Measurements from ENCODE around the gene HOXC9.

The HOXC9 gene

DNA sequence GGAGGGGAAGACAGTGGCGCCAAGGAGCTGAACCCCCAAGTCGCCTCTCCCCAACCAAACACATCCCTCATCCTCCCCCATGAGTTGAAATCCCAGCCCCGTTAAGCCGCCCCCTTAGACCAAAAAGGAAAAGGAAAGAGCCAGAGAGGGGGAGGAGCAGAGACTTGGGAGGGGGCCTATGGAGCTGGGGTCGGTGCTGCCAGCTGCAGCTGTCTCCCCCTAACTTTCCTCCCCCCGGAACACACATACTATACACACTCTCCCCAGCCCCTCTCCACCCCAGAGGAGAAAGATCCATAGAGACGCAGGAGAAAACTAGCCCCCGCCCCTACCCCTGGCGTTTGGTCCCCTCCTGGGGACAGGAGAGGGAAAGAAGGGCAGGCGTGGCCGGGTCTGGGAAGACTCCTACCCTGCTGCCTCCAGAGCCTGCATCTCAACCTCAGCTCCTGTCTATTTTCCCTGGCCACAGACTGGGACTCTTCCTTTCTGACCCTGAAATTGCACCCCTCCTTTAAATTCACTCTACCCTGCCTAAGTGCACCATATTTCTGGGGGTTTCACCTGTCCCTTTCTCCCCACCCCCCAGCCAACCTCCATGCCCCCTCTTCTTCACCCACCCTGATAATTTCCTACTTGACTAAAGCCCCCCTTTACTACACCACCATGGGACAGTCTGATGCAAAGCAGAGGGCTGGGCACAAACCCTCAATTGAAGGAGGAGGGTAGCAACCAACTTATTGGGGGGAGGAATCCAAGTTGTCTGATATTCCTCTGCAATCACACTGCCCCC lies 1.7 kb upstream of the HOXC9 start:
- no peak overlapping the region for H3K4me3 ChIP-seq (ENCODE audit: low read depth, low read length)

DNA sequence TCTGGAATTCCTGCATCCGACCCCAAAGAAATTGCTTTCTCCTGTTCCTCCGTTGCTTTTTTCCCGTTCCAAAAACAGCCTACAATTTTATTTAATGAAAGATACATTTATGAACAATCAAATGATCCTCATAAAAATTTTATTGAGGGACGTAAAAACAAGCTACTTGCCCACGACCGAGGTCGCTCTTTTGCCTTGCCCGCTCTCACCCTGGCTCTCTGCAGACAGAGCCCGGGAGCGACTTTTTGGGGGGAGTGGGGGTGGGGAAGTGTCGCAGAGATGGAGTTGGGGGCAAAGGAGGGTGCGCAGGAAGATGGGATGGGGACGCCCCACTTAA lies 1.1 kb upstream of the HOXC9 start:
- no peaks in the 10 kb centered on the region for H3K36me3 ChIP-seq (ENCODE audit: insufficient read depth, low read length)
- H2AFZ ChIP-seq (ENCODE audit: low read length, unreplicated experiment): no peak overlapping the region
- H3K4me3 ChIP-seq (ENCODE audit: low read depth, low read length): peak overlapping the region; percentile 84
- H3K79me2 ChIP-seq (ENCODE audit: control insufficient read depth, insufficient read depth, low read length, unreplicated experiment): peaks cover 3% of the 10 kb centered on the region
- H3K4me1 ChIP-seq (ENCODE audit: control insufficient read depth, insufficient read depth, low read length, unreplicated experiment): peaks cover 2% of the 10 kb centered on the region
- H3K27ac ChIP-seq (ENCODE audit: low read depth, low read length): no peak overlapping the region
- H3K27me3 ChIP-seq (ENCODE audit: insufficient read depth, low read length): peaks cover 46% of the 10 kb centered on the region

More for the DNA sequence above, 1.7 kb upstream of the HOXC9 start:
- Histone ChIP-seq H2AFZ (ENCODE audit: low read length, unreplicated experiment) (no peak overlapping the region), H3K27ac (ENCODE audit: low read depth, low read length) (no peak overlapping the region), H3K79me2 (ENCODE audit: control insufficient read depth, insufficient read depth, low read length, unreplicated experiment) (peaks cover 3% of the 10 kb centered on the region), H3K36me3 (ENCODE audit: insufficient read depth, low read length) (no peaks in the 10 kb centered on the region), H3K27me3 (ENCODE audit: insufficient read depth, low read length) (peaks cover 52% of the 10 kb centered on the region), H3K4me1 (ENCODE audit: control insufficient read depth, insufficient read depth, low read length, unreplicated experiment) (peaks cover 2% of the 10 kb centered on the region)

DNA sequence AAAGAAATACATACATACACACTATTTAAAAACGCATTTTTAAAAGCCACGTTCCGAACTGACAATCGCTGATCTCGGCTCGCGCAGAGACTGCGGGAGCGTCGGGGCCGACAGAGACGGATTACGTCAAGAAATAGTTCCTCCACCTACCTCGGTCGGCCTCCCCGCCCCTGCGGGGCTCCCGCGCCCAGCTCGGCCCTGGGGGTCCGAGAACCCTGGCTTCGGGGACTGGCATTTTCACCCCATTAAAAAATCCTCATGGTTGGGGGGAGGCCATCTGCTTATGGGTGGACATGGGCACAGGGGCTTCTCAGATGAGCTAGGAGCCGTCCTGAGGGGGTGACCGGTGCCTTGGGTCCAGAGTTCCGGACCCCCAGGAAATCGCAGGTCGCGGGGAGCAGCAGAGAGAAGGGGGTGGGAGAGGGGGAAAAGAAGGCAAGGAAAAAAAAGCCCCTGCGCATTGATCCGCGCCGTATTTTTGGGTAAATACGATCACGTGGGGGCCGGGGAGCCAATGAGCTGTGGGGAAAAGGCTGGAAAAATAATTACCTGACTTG lies 324 bp upstream of the HOXC9 start:
- Histone ChIP-seq H3K4me3 (ENCODE audit: low read depth, low read length) (peak overlapping the region; percentile 84), H2AFZ (ENCODE audit: low read length, unreplicated experiment) (peak overlapping the region; percentile 62), H3K27ac (ENCODE audit: low read depth, low read length) (peak overlapping the region; percentile 37; the same call in 1 of the 2 replicates), H3K79me2 (ENCODE audit: control insufficient read depth, insufficient read depth, low read length, unreplicated experiment) (peaks cover 3% of the 10 kb centered on the region), H3K4me1 (ENCODE audit: control insufficient read depth, insufficient read depth, low read length, unreplicated experiment) (peaks cover 2% of the 10 kb centered on the region), H3K27me3 (ENCODE audit: insufficient read depth, low read length) (peaks cover 39% of the 10 kb centered on the region), H3K36me3 (ENCODE audit: insufficient read depth, low read length) (no peaks in the 10 kb centered on the region)

DNA sequence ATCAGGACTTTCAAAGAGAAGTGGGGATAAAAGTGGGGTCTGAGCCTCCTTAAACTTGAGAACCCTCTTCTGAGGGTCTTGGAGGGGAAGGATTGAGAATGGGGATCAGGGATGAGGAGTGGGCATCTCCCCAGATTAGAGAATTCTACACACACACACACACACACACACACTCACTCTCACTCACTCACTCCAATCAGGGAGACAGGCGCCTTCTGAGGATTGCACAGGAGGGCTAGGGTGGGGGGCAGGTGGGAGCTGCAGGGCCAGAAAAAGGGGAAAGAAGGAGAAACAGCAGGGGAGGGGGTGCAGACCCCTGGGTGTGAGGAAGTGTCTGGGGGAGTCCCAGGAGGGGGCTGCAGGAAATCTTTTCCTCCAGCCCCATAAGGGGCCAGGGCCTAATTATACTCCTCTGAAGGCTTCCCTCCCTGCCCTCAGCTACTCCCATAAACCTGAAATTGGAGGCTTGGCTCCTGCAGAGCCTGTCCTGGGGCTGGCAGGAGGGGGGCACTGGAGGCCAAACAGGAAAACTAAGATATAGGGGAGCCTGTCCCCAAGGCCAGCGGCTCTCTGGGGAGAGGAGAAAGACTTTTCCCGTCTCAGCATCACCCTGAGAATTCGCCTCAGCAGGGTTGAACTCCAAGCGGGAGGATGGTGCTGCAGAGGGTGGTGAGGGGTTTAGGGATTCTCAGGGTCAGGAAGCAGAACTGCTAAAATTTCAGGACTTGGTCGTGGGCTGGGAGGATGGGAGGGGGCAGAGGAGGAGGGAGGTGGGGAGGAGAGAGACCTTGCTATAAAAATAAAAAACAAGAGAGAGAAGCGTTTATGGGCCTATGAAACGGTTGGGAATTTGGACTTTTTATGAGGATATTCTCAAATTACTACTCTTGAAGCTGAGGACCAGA lies 1.6 kb downstream of the HOXC9 start:
- H3K27me3 ChIP-seq (ENCODE audit: insufficient read depth, low read length): peaks cover 25% of the 10 kb centered on the region
- H3K27ac ChIP-seq (ENCODE audit: low read depth, low read length): no peak overlapping the region
- no peaks in the 10 kb centered on the region for H3K36me3 ChIP-seq (ENCODE audit: insufficient read depth, low read length)
- H2AFZ ChIP-seq (ENCODE audit: low read length, unreplicated experiment): no peak overlapping the region
- peaks cover 3% of the 10 kb centered on the region for H3K79me2 ChIP-seq (ENCODE audit: control insufficient read depth, insufficient read depth, low read length, unreplicated experiment)
- peaks cover 6% of the 10 kb centered on the region for H3K4me1 ChIP-seq (ENCODE audit: control insufficient read depth, insufficient read depth, low read length, unreplicated experiment)
- peak overlapping the region; percentile 84 for H3K4me3 ChIP-seq (ENCODE audit: low read depth, low read length)

DNA sequence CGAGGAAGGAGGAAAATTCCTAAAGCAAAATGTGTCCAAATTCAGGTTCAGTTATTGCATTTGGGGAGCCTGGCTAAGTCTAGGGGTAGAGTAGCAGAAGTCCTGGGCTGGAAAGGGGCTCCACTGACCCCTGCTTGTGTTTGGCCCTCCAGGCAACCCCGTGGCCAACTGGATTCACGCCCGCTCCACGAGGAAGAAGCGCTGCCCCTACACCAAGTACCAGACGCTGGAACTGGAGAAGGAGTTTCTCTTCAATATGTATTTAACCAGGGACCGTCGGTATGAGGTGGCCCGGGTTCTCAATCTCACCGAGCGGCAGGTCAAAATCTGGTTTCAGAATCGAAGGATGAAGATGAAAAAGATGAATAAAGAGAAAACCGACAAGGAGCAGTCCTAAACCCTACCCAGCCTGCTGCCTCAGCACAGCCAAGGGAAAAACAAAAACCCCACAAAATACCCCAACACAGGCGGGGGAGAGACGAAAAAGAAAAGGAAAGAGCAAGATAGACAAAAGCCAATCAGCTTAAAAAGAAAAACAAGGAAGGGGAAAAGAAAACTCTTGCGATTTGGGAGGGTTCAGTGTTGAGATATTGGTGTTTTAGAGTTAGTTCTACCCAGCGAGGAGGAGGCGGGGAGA lies 2.4 kb downstream of the HOXC9 start:
- H3K27me3 ChIP-seq (ENCODE audit: insufficient read depth, low read length): peaks cover 22% of the 10 kb centered on the region
- H3K27ac ChIP-seq (ENCODE audit: low read depth, low read length): no peak overlapping the region
- peaks cover 3% of the 10 kb centered on the region for H3K79me2 ChIP-seq (ENCODE audit: control insufficient read depth, insufficient read depth, low read length, unreplicated experiment)
- H3K4me3 ChIP-seq (ENCODE audit: low read depth, low read length): no peak overlapping the region
- no peak overlapping the region for H2AFZ ChIP-seq (ENCODE audit: low read length, unreplicated experiment)
- H3K4me1 ChIP-seq (ENCODE audit: control insufficient read depth, insufficient read depth, low read length, unreplicated experiment): peaks cover 9% of the 10 kb centered on the region
- H3K36me3 ChIP-seq (ENCODE audit: insufficient read depth, low read length): no peaks in the 10 kb centered on the region

DNA sequence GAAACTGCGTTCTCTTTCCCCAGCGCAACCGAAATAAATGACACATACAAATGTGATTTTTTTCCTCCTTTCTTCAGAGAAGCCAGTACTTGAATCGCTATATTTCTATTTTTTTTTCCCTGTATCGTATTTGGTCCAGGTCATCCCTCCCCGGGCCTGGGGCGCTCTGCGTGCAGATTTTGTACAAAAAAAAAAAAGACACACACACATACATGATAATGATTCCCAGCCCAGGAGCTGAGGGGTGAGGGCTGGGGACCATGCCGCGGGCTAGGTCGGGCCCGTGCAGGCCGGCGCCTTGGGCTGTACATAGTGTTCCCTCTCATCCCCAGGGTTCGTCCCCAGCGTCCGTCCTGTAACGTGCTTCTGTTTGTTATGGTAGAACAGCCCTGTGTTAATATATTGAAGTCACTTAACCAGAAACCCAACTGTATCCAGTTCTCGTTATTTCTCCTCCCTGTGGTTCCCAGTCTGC lies 3.0 kb downstream of the HOXC9 start:
- Histone ChIP-seq H3K36me3 (ENCODE audit: insufficient read depth, low read length) (no peaks in the 10 kb centered on the region), H3K4me3 (ENCODE audit: low read depth, low read length) (no peak overlapping the region), H3K27ac (ENCODE audit: low read depth, low read length) (no peak overlapping the region), H2AFZ (ENCODE audit: low read length, unreplicated experiment) (no peak overlapping the region), H3K27me3 (ENCODE audit: insufficient read depth, low read length) (peaks cover 18% of the 10 kb centered on the region), H3K79me2 (ENCODE audit: control insufficient read depth, insufficient read depth, low read length, unreplicated experiment) (peaks cover 3% of the 10 kb centered on the region), H3K4me1 (ENCODE audit: control insufficient read depth, insufficient read depth, low read length, unreplicated experiment) (peaks cover 14% of the 10 kb centered on the region)

DNA sequence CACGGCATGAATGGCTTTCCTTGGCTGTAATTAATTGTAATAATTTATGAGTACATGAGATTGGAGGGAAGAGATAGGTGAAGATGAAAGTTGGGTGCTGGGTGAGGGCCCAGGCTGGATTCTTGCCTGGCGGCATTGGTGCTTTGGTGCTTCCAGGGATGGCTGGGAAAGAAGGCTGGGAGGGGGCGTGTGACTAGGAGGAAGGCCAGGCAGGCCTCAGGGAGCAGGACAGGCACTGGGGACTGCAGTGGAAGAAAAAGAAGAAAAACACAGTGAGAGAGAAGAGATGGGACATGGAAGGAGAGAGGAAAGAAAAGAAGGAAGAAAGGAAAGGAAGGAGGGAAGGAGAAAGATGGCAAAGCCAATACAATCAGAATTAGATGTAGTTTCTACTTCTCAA lies 3.7 kb downstream of the HOXC9 start:
- no peak overlapping the region for H3K27ac ChIP-seq (ENCODE audit: low read depth, low read length)
- peaks cover 3% of the 10 kb centered on the region for H3K79me2 ChIP-seq (ENCODE audit: control insufficient read depth, insufficient read depth, low read length, unreplicated experiment)
- peaks cover 20% of the 10 kb centered on the region for H3K4me1 ChIP-seq (ENCODE audit: control insufficient read depth, insufficient read depth, low read length, unreplicated experiment)
- no peaks in the 10 kb centered on the region for H3K36me3 ChIP-seq (ENCODE audit: insufficient read depth, low read length)
- no peak overlapping the region for H2AFZ ChIP-seq (ENCODE audit: low read length, unreplicated experiment)
- peaks cover 11% of the 10 kb centered on the region for H3K27me3 ChIP-seq (ENCODE audit: insufficient read depth, low read length)
- no peak overlapping the region for H3K4me3 ChIP-seq (ENCODE audit: low read depth, low read length)

DNA sequence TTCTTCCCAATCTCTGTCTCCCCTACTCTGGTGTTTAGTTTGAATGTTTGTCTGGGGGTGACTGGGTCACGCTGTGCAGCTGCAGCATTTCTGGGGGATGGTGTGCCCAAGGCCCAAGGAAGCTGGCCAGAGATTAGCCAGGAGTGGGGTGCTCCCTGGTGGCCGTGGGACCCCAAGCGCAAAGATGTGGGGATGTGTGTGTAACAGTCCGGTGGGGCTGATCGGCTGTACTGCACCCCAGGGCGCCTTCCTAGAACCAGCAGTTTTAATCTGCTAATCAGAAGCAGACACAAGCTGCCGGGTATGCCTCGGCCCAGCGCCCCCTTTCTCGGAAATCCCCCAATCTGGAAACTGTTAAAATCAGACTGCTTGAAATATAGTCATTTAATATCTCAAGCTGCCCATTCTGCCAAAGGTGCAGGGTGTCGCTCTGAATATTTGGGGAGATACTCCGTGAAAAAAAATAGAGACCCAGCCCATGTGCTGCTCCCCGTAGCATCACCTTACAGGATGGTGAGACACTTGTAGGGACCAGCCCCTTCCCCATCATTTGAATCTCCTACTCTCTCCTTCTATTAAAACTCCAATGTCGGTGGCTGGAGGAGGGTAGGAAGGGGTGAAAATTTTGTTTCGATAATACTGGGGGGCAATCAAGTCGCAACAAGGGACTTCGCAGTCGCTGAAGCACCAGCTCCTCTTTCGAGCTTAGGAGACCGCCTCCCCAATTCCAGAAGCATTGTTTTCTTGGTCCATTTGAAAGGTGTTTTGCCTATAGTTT lies 4.3 kb downstream of the HOXC9 start:
- H3K27me3 ChIP-seq (ENCODE audit: insufficient read depth, low read length): peaks cover 6% of the 10 kb centered on the region; the same call in 1 of the 2 replicates
- H3K36me3 ChIP-seq (ENCODE audit: insufficient read depth, low read length): no peaks in the 10 kb centered on the region
- H3K27ac ChIP-seq (ENCODE audit: low read depth, low read length): no peak overlapping the region
- H3K79me2 ChIP-seq (ENCODE audit: control insufficient read depth, insufficient read depth, low read length, unreplicated experiment): peaks cover 3% of the 10 kb centered on the region
- H3K4me3 ChIP-seq (ENCODE audit: low read depth, low read length): no peak overlapping the region; the same call in 1 of the 2 replicates
- peaks cover 20% of the 10 kb centered on the region for H3K4me1 ChIP-seq (ENCODE audit: control insufficient read depth, insufficient read depth, low read length, unreplicated experiment)
- H2AFZ ChIP-seq (ENCODE audit: low read length, unreplicated experiment): no peak overlapping the region

DNA sequence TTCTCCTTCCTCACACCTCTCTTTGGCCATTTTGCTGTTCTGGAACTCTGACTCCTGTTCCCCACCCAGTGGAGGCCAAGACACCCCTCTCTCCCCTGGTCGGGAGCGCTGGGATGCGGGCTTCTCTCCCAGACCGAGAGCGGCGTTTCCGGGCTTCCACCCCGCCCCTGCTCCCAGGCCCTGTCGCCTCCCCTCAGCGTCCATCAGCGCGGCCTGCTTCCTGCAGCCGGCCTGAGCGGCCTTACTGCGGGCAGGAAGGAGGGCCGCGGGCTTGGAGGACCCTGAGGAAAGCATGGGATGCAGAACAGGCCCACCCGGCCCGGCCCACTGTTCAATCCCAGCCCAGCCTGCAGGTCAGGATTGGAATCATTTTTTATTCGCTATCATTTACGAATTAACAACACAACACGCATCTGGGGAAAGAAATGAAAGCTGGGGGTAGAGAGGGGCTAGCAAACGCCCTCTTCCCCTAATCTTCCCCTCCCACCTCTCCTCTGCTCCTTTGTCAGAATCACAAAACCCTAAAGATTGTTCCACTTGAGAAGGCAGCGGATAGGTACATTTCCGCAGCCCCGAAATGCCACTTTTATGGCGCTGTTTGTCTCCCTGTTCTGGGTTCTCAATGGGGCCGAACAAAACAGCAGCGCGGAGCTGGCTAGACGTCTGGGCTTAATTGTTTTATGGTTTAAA lies 5.0 kb downstream of the HOXC9 start:
- H3K4me3 ChIP-seq (ENCODE audit: low read depth, low read length): peak overlapping the region; percentile 43
- H3K36me3 ChIP-seq (ENCODE audit: insufficient read depth, low read length): no peaks in the 10 kb centered on the region
- peaks cover 9% of the 10 kb centered on the region for H3K79me2 ChIP-seq (ENCODE audit: control insufficient read depth, insufficient read depth, low read length, unreplicated experiment)
- peak overlapping the region; percentile 84 for H2AFZ ChIP-seq (ENCODE audit: low read length, unreplicated experiment)
- peaks cover 21% of the 10 kb centered on the region for H3K4me1 ChIP-seq (ENCODE audit: control insufficient read depth, insufficient read depth, low read length, unreplicated experiment)
- peaks cover 6% of the 10 kb centered on the region; the same call in 1 of the 2 replicates for H3K27me3 ChIP-seq (ENCODE audit: insufficient read depth, low read length)
- no peak overlapping the region for H3K27ac ChIP-seq (ENCODE audit: low read depth, low read length)

All from ACC112 (cell line).